ENCODE measurements around the gene POC1B. TPM values are rescaled to one million over a fixed set of nuclear protein-coding genes. Genes with fewer than 3 reads are reported as not detected.
A peak's percentile ranks its signal among the peaks of the same experiment; 100 is the strongest.

The POC1B gene
- total and polyA plus RNA-seq, 4 experiments from 2014 or later: 19.8 to 46.3 (median 24.8) TPM

DNA sequence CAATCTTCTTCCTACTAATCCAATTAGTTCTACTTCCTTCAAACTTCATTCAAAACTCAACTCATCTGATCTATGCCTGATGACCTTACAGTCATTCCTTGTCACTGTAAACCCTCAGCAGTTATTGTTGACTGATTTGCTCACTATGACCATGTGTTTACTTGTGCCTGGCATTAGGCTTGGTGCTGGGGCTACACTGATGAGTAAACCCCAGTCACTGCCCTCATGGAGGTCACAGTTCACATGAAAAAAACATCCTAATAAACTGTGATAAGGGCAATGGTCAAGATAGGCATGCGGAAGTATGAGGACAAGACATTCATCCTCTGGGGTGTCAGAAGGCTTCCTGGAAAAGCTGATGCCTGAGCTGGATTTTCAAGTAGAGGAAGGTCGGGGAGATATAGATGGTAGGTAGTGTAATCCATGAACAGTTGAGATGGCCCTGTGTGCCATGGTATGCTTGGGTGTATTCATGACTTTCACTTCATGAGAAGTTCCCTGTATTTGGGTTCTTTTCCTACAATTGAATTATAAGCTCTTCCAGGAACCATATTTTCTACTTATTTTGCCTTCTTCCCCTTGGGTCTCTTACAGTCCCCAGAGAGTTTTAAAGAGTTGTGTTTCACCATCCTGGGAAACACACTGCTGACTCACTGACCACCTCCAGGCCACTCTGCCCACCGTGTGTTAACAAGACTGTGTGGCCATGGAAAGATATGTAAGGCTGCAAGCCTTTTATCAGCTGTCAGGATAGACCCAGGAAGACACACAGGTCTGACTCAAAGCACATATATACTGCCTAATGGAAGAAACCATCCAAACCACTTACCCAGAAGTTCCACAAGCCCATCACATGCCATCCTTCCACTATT lies 134.8 kb downstream of the POC1B start:
- no peak overlapping the region for H3K27ac ChIP-seq (ENCODE audit: low read depth, low read length)
- Mint-ChIP-seq H3K4me1 (peaks cover 9 to 18% (median 10%) of the 10 kb centered on the region in 4 donors), H3K27me3 (no peaks in the 10 kb centered on the region), H3K27ac (no peak overlapping the region), H3K36me3 (peaks cover 0 to 3% of the 10 kb centered on the region in 2 donors), H3K9me3 (peaks cover 0 to 2% (median 0%) of the 10 kb centered on the region in 8 donors), H3K4me3 (no peak overlapping the region)
- ChIA-PET CTCF (ENCODE audit: partially characterized antibody) (no interaction called here), POLR2A (ENCODE audit: partially characterized antibody) (no interaction called here)
- H3K27me3 ChIP-seq (ENCODE audit: insufficient read depth, low read length): no peaks in the 10 kb centered on the region
- H3K4me3 ChIP-seq (ENCODE audit: low read length in 2 of 2): no peak overlapping the region
- DNase-seq: no peak
- H3K9me3 ChIP-seq (ENCODE audit: control insufficient read depth in 1 of 2, low read length in 2 of 2): no peaks in the 10 kb centered on the region
- peaks cover 14% of the 10 kb centered on the region for H3K4me1 ChIP-seq (ENCODE audit: insufficient read depth, low read length)
- no peaks in the 10 kb centered on the region for H3K36me3 ChIP-seq (ENCODE audit: insufficient read depth, low read length)
- intact Hi-C loops (cut with micrococcal nuclease): no loop called here

DNA sequence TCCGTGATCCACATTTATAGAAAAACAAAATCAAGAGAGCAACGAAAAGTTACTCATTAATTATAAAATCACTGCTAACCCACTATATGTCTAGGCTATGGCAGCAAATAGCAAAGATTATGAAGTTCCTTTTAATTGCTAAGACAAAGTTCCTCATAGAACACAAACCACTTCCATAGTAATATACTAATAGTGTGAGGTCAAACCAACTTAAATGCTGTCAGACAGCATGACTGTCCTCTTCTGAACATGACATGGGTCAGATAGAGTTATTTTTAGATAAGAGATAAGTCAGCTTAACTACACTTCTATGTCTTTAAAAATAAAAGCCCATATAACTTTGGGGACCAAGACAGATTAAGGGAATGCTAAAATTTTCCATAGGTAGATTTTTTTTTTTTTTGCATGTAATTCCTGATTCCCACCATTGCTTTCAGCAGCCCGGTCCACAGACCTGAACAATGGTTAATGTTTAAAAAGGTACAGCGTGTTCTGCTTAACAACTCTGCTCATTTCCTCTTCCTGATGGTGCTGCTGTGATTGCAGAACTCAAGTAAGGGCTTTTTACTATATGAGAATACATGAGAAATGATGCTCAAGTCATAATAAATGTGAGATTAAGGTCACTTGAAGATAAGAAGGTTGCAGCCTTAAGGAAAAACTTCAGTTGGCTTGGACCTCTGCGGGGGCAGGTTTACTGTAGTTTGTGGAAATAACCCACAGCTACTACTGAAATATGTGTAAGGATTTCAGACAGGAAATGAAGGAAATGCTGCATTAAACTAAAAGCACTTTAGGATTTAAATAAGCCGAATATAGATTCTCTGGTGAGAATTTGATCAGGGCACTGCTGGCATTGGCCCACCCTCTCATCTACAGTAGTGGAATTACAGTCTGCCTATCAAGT lies 135.8 kb downstream of the POC1B start:
- H3K9me3 ChIP-seq (ENCODE audit: control insufficient read depth in 1 of 2, low read length in 2 of 2): no peaks in the 10 kb centered on the region
- Mint-ChIP-seq H3K27ac (no peak overlapping the region), H3K9me3 (peaks cover 0 to 2% (median 0%) of the 10 kb centered on the region in 8 donors), H3K36me3 (peaks cover 0 to 3% of the 10 kb centered on the region in 2 donors), H3K4me1 (peaks cover 9 to 14% (median 10%) of the 10 kb centered on the region in 4 donors), H3K27me3 (no peaks in the 10 kb centered on the region), H3K4me3 (peak overlapping the region in 1 of 8 donors; percentile 14)
- intact Hi-C loops (cut with micrococcal nuclease): no loop called here
- no peak for DNase-seq
- no peaks in the 10 kb centered on the region for H3K27me3 ChIP-seq (ENCODE audit: insufficient read depth, low read length)
- H3K27ac ChIP-seq (ENCODE audit: low read depth, low read length): no peak overlapping the region
- H3K4me1 ChIP-seq (ENCODE audit: insufficient read depth, low read length): peaks cover 14% of the 10 kb centered on the region
- H3K4me3 ChIP-seq (ENCODE audit: low read length in 2 of 2): no peak overlapping the region
- CTCF ChIA-PET (ENCODE audit: partially characterized antibody): no interaction called here
- H3K36me3 ChIP-seq (ENCODE audit: insufficient read depth, low read length): no peaks in the 10 kb centered on the region
- POLR2A ChIA-PET (ENCODE audit: partially characterized antibody): no interaction called here

DNA sequence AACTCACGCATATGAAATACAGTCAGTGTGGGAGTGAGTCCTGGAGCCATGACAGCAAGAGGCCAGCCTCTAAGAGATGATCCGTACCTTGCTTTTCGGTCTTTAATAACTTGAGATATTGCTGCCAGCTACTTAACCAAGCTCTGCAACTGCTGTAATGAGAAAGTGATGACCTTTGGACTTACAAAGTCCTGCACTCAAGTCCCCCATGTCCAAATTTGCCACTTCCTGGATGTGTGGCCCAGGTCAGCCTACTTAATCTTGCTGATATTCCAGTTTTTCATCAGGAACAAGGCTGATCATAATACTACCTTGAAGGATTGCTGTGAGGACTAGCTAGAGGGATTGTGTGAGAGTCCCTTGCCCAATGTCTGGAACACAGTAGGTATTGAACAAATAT lies 139.7 kb downstream of the POC1B start:
- Histone ChIP-seq H3K9me3 (ENCODE audit: control insufficient read depth in 1 of 2, low read length in 2 of 2) (no peaks in the 10 kb centered on the region), H3K27ac (ENCODE audit: low read depth, low read length) (no peak overlapping the region), H3K4me1 (ENCODE audit: insufficient read depth, low read length) (peaks cover 14% of the 10 kb centered on the region), H3K27me3 (ENCODE audit: insufficient read depth, low read length) (no peaks in the 10 kb centered on the region), H3K36me3 (ENCODE audit: insufficient read depth, low read length) (no peaks in the 10 kb centered on the region), H3K4me3 (ENCODE audit: low read length in 2 of 2) (no peak overlapping the region)
- POLR2A ChIA-PET (ENCODE audit: partially characterized antibody): interaction anchor here (1.1 kb wide), 1 partner anchor 34 kb away, joined by 3 read pairs; the partner anchor contains the start of gene DUSP6
- H3K4me1 Mint-ChIP-seq: peaks cover 9 to 14% (median 10%) of the 10 kb centered on the region in 4 donors
- no peak overlapping the region for H3K27ac Mint-ChIP-seq
- intact Hi-C loops (cut with micrococcal nuclease): no loop called here
- no peaks in the 10 kb centered on the region for H3K27me3 Mint-ChIP-seq
- H3K9me3 Mint-ChIP-seq: no peaks in the 10 kb centered on the region
- no peaks in the 10 kb centered on the region for H3K36me3 Mint-ChIP-seq
- DNase-seq: no peak
- CTCF ChIA-PET (ENCODE audit: partially characterized antibody): no interaction called here
- H3K4me3 Mint-ChIP-seq: no peak overlapping the region

DNA sequence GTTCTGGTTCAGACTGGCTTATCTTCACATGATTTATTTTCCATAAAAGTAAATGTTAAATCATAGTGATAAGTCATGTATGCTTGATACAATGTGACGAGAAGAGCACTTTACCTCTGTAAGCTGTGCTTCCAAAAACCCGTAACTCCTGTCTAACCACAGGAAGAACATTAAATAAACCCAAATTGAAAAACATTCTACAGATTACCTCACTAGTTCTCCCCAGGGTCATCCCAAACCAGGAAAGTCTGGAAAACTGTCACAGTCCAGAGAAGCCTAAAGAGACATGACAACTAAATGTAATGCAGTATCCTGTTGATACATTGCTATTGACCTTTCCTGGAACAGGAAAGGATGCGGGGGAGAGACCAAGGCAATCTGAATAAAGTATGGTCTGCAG lies 141.0 kb downstream of the POC1B start:
- intact Hi-C loops (cut with micrococcal nuclease): no loop called here
- no peak overlapping the region for H3K27ac ChIP-seq (ENCODE audit: low read depth, low read length)
- no peaks in the 10 kb centered on the region for H3K36me3 ChIP-seq (ENCODE audit: insufficient read depth, low read length)
- no peak overlapping the region for H3K4me3 ChIP-seq (ENCODE audit: low read length in 2 of 2)
- no peaks in the 10 kb centered on the region for H3K27me3 Mint-ChIP-seq
- H3K9me3 Mint-ChIP-seq: no peaks in the 10 kb centered on the region
- H3K4me1 ChIP-seq (ENCODE audit: insufficient read depth, low read length): peaks cover 4% of the 10 kb centered on the region
- peaks cover 1 to 3% (median 2%) of the 10 kb centered on the region in 4 donors for H3K4me1 Mint-ChIP-seq
- no peaks in the 10 kb centered on the region for H3K36me3 Mint-ChIP-seq
- H3K27ac Mint-ChIP-seq: no peak overlapping the region
- no peak overlapping the region for H3K4me3 Mint-ChIP-seq
- POLR2A ChIA-PET (ENCODE audit: partially characterized antibody): no interaction called here
- CTCF ChIA-PET (ENCODE audit: partially characterized antibody): no interaction called here
- no peaks in the 10 kb centered on the region for H3K9me3 ChIP-seq (ENCODE audit: control insufficient read depth in 1 of 2, low read length in 2 of 2)
- no peaks in the 10 kb centered on the region for H3K27me3 ChIP-seq (ENCODE audit: insufficient read depth, low read length)
- DNase-seq: no peak

DNA sequence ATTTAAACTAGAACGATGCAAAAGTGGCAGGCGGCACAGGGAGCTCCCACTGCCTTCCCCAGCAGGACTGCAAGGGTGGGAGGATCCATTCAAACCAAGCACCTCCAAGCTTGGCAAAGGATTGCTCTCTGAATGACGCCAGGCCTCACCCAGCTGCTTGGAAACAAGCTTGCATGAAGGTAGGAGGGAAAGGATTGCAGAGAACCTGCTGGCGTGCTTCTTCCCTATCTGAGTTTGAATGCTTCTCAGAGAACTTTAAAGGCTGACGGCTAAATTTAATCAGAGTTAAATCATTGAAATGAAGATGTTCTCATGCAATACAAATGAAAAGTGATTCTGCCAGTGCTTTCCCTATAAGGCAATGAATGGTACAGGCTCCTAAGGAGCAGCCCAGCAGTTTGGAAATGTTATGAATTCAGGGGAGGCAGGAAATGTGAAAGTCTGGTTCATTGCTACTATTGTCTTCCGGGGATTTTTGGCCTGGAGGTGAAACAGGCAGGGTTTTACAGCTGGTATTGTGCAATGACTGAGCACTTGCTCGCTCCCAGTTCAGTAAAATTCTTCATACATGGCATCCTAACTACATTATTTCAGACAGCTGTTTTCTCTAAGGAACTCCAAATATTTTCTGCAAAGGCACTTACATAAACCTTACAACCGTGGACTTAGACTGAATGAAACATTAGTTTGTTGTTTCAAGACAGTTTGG lies 141.6 kb downstream of the POC1B start:
- Histone ChIP-seq H3K4me1 (ENCODE audit: insufficient read depth, low read length) (no peaks in the 10 kb centered on the region), H3K27ac (ENCODE audit: low read depth, low read length) (no peak overlapping the region), H3K27me3 (ENCODE audit: insufficient read depth, low read length) (no peaks in the 10 kb centered on the region), H3K4me3 (ENCODE audit: low read length in 2 of 2) (no peak overlapping the region), H3K9me3 (ENCODE audit: control insufficient read depth in 1 of 2, low read length in 2 of 2) (no peaks in the 10 kb centered on the region), H3K36me3 (ENCODE audit: insufficient read depth, low read length) (no peaks in the 10 kb centered on the region)
- no peak overlapping the region for H3K4me3 Mint-ChIP-seq
- no peaks in the 10 kb centered on the region for H3K36me3 Mint-ChIP-seq
- H3K4me1 Mint-ChIP-seq: no peaks in the 10 kb centered on the region
- no peaks in the 10 kb centered on the region for H3K9me3 Mint-ChIP-seq
- ChIA-PET POLR2A (ENCODE audit: partially characterized antibody) (no interaction called here), CTCF (ENCODE audit: partially characterized antibody) (no interaction called here)
- H3K27me3 Mint-ChIP-seq: no peaks in the 10 kb centered on the region
- H3K27ac Mint-ChIP-seq: no peak overlapping the region
- no peak for DNase-seq
- intact Hi-C loops (cut with micrococcal nuclease): no loop called here

DNA sequence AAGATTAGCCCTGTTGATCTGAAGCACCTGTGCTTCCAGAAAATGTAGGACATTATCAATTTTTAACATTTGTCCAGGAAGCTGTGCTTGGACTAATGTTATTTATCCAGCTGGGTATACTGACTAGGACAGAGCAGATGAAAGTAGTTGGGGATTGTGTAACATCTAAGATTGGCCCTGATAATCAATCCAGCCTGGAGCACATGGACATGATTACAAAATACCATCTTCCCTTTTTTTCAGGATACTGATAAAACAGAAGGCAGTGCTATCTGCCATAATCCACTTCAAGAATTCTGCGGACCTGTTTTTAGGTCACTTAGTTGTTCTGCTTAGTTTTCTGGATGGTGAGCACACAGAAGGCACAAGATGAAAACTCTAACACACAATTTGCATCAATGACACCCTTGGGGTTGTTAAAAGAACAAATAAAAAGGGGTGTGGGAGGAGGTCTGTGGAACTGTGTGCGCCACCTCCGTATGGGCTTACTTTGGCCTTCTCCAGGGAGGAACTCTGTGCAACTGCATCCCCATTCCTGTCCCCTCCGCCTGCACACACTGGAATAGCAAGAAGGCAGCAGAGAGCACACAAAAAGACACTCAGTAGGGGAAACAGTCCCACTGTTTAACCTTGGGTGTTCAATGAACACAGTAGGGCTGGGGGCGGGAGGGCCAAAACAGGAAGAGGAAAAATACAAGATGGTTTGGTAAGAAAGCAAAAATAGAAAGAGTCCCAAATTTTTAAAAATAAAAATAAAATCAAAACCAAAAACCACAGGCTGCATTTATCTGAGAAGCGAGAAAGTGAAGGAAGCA lies 142.4 kb downstream of the POC1B start:
- ChIA-PET CTCF (ENCODE audit: partially characterized antibody) (no interaction called here), POLR2A (ENCODE audit: partially characterized antibody) (no interaction called here)
- Mint-ChIP-seq H3K27ac (no peak overlapping the region), H3K4me3 (no peak overlapping the region), H3K27me3 (no peaks in the 10 kb centered on the region), H3K9me3 (no peaks in the 10 kb centered on the region), H3K4me1 (no peaks in the 10 kb centered on the region), H3K36me3 (no peaks in the 10 kb centered on the region)
- H3K9me3 ChIP-seq (ENCODE audit: control insufficient read depth in 1 of 2, low read length in 2 of 2): no peaks in the 10 kb centered on the region
- H3K4me1 ChIP-seq (ENCODE audit: insufficient read depth, low read length): no peaks in the 10 kb centered on the region
- no peaks in the 10 kb centered on the region for H3K27me3 ChIP-seq (ENCODE audit: insufficient read depth, low read length)
- no peak overlapping the region for H3K4me3 ChIP-seq (ENCODE audit: low read length in 2 of 2)
- intact Hi-C loops (cut with micrococcal nuclease): no loop called here
- DNase-seq: no peak
- H3K36me3 ChIP-seq (ENCODE audit: insufficient read depth, low read length): no peaks in the 10 kb centered on the region
- H3K27ac ChIP-seq (ENCODE audit: low read depth, low read length): no peak overlapping the region

Measured in CD4-positive, alpha-beta memory T cell (primary cell).